ENCODE results near the gene SLC35G6. TPM values are rescaled to one million over a fixed set of nuclear protein-coding genes. Genes with fewer than 3 reads are reported as not detected.
"Not testable (repeated sequence)": the region's sequence is repeated elsewhere in the genome, so short reads cannot be mapped to it uniquely, and the experiment has no call there.

Gene SLC35G6
- total RNA-seq, result under 1 TPM in 1 of 2 donors, not detected in 1; 0.25 TPM

DNA sequence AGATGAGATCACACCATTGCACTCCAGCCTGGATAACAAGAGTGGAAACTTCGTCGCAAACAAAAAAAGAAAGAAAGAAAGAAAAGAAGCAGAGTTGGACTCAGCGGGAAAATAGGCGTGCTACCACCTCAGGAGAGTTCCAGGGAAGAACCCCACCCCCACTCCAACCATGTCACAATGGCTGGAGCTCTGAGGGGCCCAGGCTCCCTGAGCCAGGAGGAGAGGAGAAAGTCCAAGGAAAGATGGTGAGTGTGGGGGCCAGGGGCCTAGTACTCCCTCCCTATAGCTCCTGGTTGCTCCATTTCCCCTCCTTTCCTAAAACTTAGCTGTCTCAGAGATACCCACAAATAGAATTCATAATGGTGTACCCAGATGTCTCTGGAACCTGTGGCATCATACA, at the start of gene SLC35G6:
Gene SLC35G6, plus strand, starts transcription at position 172 of the 400 bp plus-strand sequence. Its CDS starts 71 bp downstream, at position 243.
- H3K27me3 Mint-ChIP-seq (ENCODE audit: low read depth); DNase-seq; H3K9me3 Mint-ChIP-seq; ATAC-seq (replicated peaks in 1 of 2); H3K36me3 Mint-ChIP-seq (ENCODE audit: insufficient read depth in 2 of 2): not testable (repeated sequence)
- Mint-ChIP-seq H3K27ac (peak within 1 kb of the TSS; percentile 91), H3K4me3 (peak within 1 kb of the TSS; percentile 89), H3K4me1 (ENCODE audit: low read depth) (peaks cover 75% of the 10 kb centered on the region)

DNA sequence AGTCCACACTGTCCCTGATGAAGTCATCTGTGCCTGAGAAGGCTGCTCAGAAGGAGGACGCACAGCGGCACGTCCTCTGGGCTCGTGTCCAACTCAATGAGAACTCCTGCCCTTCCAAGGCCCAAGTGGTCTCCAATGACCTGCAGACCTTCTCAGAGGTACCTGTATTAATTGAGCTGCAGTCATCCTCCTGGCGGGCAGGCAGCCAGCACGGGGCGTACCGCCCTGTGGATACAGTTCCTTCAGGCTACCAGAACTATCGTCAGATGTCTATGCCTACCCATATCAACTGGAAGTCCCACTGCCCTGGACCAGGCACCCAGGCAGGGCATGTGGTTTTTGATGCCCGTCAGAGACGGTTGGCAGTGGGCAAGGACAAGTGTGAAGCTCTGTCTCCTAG, 49.0 kb upstream of the SLC35G6 start:
- peaks cover 12% of the 10 kb centered on the region for H3K4me1 Mint-ChIP-seq (ENCODE audit: low read depth)
- ATAC-seq (replicated peaks in 1 of 2), result no peak
- no peaks in the 10 kb centered on the region for H3K27me3 Mint-ChIP-seq (ENCODE audit: low read depth)
- H3K36me3 Mint-ChIP-seq (ENCODE audit: insufficient read depth in 2 of 2), result no peaks in the 10 kb centered on the region
- H3K9me3 Mint-ChIP-seq, result no peaks in the 10 kb centered on the region
- no peak overlapping the region for H3K27ac Mint-ChIP-seq
- no peak overlapping the region for H3K4me3 Mint-ChIP-seq
- DNase-seq, result no peak

DNA sequence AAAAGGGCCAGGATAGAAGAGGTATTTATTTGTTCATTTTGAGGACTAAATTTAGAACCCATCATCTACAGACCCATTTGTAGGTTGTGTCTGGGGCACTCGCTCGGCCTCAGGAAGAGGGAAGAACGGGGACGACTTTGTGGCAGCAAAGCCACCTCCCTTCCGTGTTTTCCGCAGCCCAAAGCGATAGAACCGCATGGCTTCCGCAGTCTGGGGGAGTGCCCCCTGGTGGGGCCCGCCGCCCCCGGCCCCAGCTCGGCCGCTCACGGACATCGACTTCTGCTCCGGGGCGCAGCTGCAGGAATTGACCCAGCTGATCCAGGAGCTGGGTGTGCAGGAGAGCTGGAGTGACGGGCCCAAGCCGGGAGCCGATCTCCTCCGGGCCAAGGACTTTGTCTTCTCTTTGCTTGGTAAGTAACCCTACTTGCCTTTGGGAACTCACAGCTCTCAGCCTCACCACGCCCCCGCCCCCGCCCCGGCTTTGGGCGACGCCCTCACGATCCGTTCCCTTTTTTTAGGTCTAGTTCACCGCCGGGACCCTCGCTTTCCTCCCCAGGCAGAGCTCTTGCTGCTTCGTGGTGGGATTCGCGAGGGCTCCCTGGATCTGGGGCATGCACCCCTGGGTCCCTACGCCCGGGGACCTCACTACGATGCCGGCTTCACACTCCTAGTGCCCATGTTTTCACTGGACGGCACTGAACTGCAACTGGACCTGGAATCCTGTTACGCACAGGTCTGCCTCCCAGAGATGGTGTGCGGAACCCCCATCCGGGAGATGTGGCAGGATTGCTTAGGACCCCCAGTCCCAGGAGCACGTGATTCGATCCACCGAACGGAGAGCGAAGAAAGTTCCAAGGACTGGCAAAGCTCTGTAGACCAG, 45.3 kb upstream of the SLC35G6 start:
- peak overlapping the region; percentile 90 to 97 for H3K4me3 Mint-ChIP-seq
- peaks cover 20% of the 10 kb centered on the region for H3K27me3 Mint-ChIP-seq (ENCODE audit: low read depth)
- peak overlapping the region; percentile 82 for H3K27ac Mint-ChIP-seq
- peaks cover 39% of the 10 kb centered on the region for H3K4me1 Mint-ChIP-seq (ENCODE audit: low read depth)
- H3K9me3 Mint-ChIP-seq, result no peaks in the 10 kb centered on the region
- peak; percentile 71 to 76 for DNase-seq
- ATAC-seq (replicated peaks in 1 of 2), result peak; percentile 41 to 50
- peaks cover 2 to 6% of the 10 kb centered on the region in 2 donors for H3K36me3 Mint-ChIP-seq (ENCODE audit: insufficient read depth in 2 of 2)

DNA sequence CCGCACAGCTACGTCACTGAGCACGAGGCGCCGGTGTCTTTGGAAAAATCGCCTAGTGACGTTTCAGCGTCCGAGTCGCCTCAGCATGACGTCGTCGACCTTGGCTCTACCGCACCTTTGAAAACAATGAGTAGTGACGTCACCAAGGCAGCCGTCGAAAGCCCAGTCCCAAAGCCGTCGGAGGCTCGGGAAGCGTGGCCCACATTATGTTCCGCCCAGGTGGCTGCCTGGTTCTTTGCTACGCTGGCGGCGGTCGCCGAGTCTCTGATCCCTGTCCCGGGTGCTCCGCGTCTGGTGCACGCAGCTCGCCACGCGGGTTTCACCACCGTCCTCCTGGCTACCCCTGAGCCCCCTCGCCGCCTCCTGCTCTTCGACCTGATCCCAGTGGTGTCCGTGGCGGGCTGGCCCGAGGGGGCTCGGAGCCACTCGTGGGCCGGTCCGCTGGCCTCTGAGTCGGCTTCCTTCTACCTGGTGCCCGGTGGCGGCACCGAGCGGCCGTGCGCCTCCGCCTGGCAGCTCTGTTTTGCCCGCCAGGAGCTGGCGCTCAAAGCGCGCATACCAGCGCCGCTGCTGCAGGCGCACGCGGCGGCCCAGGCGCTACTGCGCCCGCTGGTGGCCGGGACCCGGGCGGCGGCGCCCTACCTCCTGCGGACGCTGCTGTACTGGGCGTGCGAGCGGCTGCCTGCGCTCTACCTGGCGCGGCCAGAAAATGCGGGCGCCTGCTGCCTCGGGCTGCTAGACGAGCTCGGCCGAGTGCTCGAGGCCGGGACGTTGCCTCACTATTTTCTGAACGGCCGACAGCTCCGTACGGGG, 44.5 kb upstream of the SLC35G6 start:
- H3K27me3 Mint-ChIP-seq (ENCODE audit: low read depth), result peaks cover 27% of the 10 kb centered on the region
- peaks cover 2 to 6% of the 10 kb centered on the region in 2 donors for H3K36me3 Mint-ChIP-seq (ENCODE audit: insufficient read depth in 2 of 2)
- DNase-seq (peak; percentile 89 to 90), ATAC-seq (replicated peaks in 1 of 2) (peak; percentile 79)
- H3K27ac Mint-ChIP-seq, result no peak overlapping the region
- H3K9me3 Mint-ChIP-seq, result no peaks in the 10 kb centered on the region
- H3K4me3 Mint-ChIP-seq, result peak overlapping the region; percentile 90 to 97
- peaks cover 39% of the 10 kb centered on the region for H3K4me1 Mint-ChIP-seq (ENCODE audit: low read depth)

DNA sequence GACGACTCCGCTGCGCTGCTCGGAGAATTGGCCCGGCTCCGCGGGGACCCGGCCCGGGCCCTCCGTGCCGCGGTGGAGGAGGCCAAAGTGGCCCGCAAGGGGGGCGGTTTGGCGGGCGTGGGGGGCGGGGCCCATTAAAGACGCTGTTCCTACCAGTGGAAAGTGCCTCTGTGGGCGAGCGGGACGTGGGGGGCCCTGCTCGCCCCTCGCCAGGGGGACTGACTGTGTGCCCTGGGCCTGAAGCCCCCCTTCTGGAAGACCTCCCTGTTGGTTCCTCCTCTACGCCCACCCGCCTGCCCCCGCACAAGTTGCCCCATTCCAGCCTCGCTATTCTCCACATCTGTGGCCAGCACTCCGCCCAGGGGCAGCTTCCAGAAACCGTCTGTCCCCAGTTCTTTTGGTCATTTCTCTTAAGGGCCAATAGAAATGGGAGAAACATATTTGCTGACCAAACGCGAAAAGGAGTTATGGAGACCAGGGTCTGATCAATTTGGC, 43.8 kb upstream of the SLC35G6 start:
- Mint-ChIP-seq H3K4me3 (peak overlapping the region; percentile 90 to 97), H3K9me3 (no peaks in the 10 kb centered on the region), H3K36me3 (ENCODE audit: insufficient read depth in 2 of 2) (peaks cover 2 to 6% of the 10 kb centered on the region in 2 donors), H3K27ac (no peak overlapping the region), H3K4me1 (ENCODE audit: low read depth) (peaks cover 39% of the 10 kb centered on the region), H3K27me3 (ENCODE audit: low read depth) (peaks cover 34% of the 10 kb centered on the region)
- DNase-seq (no peak), ATAC-seq (replicated peaks in 1 of 2) (no peak)

GRCh38 chr17:7437950-7438614, 43.2 kb upstream of the SLC35G6 start:
- DNase-seq, result peak; percentile 68 to 72
- Mint-ChIP-seq H3K36me3 (ENCODE audit: insufficient read depth in 2 of 2) (peaks cover 2 to 6% of the 10 kb centered on the region in 2 donors), H3K9me3 (no peaks in the 10 kb centered on the region), H3K27me3 (ENCODE audit: low read depth) (peaks cover 38% of the 10 kb centered on the region), H3K4me1 (ENCODE audit: low read depth) (peaks cover 39% of the 10 kb centered on the region), H3K27ac (no peak overlapping the region), H3K4me3 (peak overlapping the region; percentile 90)
- ATAC-seq (replicated peaks in 1 of 2), result no peak

DNA sequence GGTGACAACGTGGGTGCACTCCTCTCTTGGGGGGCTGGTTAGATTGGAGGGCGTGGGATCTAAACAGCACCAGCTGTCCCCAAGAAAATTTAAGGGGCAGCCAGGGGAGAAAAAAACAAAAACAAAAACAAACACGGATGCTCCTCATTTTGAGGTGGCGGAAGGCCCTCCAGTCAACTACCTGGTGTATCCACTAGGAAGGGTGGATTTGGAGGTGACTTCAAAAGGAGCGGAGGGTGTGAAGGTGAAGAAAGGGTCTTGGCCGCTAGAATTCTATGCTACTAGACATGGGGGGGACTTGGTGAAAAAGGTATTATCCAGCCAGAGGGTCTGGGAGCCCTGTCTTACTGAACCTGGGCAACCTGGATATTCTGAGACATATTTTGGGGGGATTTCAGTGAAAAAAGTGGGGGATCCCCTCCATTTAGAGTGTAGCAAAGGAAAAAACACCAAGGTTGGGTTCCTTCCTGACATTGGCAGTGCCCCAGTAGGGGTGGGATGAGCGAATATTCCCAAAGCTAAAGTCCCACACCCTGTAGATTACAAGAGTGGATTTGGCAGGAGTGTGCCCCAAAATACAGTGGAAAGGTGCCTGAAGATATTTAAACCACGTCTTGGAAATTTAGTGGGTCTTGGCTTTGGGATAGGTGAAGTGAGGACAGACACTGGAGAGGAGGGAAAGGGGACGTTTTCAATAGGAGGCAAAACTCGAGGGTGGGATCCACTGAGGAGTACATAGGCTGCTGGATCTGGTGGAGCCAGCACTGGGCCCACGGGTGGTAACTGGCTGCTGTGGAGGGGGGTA, 42.4 kb upstream of the SLC35G6 start:
- Mint-ChIP-seq H3K36me3 (ENCODE audit: insufficient read depth in 2 of 2) (peaks cover 2 to 6% of the 10 kb centered on the region in 2 donors), H3K27ac (no peak overlapping the region), H3K4me1 (ENCODE audit: low read depth) (peaks cover 39% of the 10 kb centered on the region), H3K27me3 (ENCODE audit: low read depth) (peaks cover 46% of the 10 kb centered on the region), H3K9me3 (no peaks in the 10 kb centered on the region), H3K4me3 (peak overlapping the region; percentile 90)
- no peak for ATAC-seq (replicated peaks in 1 of 2)
- no peak for DNase-seq

DNA sequence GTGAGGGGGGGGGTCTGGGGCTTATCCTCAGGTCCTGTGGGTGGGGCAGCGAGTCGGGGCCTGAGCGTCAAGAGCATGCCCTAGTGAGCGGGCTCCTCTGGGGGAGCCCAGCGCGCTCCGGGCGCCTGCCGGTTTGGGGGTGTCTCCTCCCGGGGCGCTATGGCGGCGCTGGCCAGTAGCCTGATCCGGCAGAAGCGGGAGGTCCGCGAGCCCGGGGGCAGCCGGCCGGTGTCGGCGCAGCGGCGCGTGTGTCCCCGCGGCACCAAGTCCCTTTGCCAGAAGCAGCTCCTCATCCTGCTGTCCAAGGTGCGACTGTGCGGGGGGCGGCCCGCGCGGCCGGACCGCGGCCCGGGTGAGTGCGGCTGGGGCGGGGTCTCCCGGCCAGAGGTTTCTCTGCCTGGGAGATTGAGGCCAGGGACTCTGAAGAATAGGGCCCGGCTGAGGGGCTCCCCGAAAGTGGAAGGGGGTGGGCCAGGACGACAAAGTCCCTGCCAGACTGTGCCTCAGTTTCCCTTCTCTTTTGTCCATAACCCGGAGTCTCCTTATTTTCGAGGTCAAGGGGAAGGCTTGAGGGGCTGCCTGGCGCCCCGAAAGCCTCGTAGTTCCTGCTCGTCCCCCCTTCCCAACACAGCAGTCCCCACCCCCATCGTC, 41.7 kb upstream of the SLC35G6 start, which contains the start of gene FGF11:
Gene FGF11, plus strand, starts transcription at position 51 of the 651 bp plus-strand sequence. Its CDS starts 109 bp downstream, at position 160.
- Mint-ChIP-seq H3K9me3 (no peaks in the 10 kb centered on the region), H3K4me3 (peak within 1 kb of the TSS; percentile 90 to 95), H3K27ac (no peak within 1 kb of the TSS), H3K36me3 (ENCODE audit: insufficient read depth in 2 of 2) (peaks cover 2 to 6% of the 10 kb centered on the region in 2 donors), H3K4me1 (ENCODE audit: low read depth) (peaks cover 39% of the 10 kb centered on the region), H3K27me3 (ENCODE audit: low read depth) (peaks cover 53% of the 10 kb centered on the region)
- ATAC-seq (replicated peaks in 1 of 2) (no peak), DNase-seq (no peak)

GRCh38 chr17:7440113-7440833, 41.0 kb upstream of the SLC35G6 start:
- H3K9me3 Mint-ChIP-seq, result no peaks in the 10 kb centered on the region
- peaks cover 2 to 6% of the 10 kb centered on the region in 2 donors for H3K36me3 Mint-ChIP-seq (ENCODE audit: insufficient read depth in 2 of 2)
- H3K27me3 Mint-ChIP-seq (ENCODE audit: low read depth), result peaks cover 60% of the 10 kb centered on the region
- DNase-seq, result peak; percentile 42 to 48
- H3K4me3 Mint-ChIP-seq, result peak overlapping the region; percentile 90 to 95
- no peak for ATAC-seq (replicated peaks in 1 of 2)
- H3K4me1 Mint-ChIP-seq (ENCODE audit: low read depth), result peaks cover 46% of the 10 kb centered on the region
- H3K27ac Mint-ChIP-seq, result no peak overlapping the region

DNA sequence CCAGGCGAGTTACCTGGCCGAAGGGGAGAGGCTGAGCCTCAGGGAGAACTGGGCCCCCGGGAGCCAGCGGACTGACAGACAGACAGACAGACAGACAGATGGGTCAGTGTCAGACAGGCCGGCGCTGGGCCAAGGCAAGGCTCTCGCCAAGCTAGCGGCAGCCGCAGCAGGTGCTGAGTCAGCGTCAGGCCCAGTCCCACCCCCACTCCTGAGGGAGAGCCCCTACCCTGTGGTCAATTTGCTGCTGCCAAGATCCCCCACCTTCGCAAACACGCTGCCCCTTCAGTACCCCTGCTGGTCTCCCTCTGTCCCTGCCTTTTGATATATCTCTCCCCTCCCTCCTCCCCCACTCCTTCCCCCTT, 40.4 kb upstream of the SLC35G6 start:
- Mint-ChIP-seq H3K4me1 (ENCODE audit: low read depth) (peaks cover 52% of the 10 kb centered on the region), H3K36me3 (ENCODE audit: insufficient read depth in 2 of 2) (peaks cover 2 to 6% of the 10 kb centered on the region in 2 donors), H3K27ac (no peak overlapping the region), H3K27me3 (ENCODE audit: low read depth) (peaks cover 65% of the 10 kb centered on the region), H3K9me3 (no peaks in the 10 kb centered on the region), H3K4me3 (peak overlapping the region; percentile 90 to 95)
- ATAC-seq (replicated peaks in 1 of 2), result no peak
- peak; percentile 37 to 43 for DNase-seq

DNA sequence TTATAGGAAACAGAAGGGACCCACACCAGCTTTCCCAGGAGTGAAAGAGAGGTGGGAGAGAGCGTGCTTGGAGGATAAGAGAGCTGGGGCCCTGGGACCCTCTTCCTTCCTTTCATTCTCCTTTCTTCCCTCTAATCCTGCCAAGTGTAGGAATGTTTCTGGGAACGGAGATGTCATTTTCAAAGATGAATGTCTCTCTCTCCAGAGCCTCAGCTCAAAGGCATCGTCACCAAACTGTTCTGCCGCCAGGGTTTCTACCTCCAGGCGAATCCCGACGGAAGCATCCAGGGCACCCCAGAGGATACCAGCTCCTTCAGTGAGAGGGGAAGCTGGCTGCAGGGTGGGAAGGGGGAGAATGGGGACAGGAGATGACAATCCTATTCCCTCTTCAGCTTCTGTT, 40.0 kb upstream of the SLC35G6 start:
- H3K4me1 Mint-ChIP-seq (ENCODE audit: low read depth), result peaks cover 52% of the 10 kb centered on the region
- H3K27me3 Mint-ChIP-seq (ENCODE audit: low read depth), result peaks cover 70% of the 10 kb centered on the region
- H3K36me3 Mint-ChIP-seq (ENCODE audit: insufficient read depth in 2 of 2), result peaks cover 2 to 6% of the 10 kb centered on the region in 2 donors
- no peaks in the 10 kb centered on the region for H3K9me3 Mint-ChIP-seq
- H3K27ac Mint-ChIP-seq, result no peak overlapping the region
- ATAC-seq (replicated peaks in 1 of 2), result no peak
- no peak for DNase-seq
- H3K4me3 Mint-ChIP-seq, result no peak overlapping the region

All from activated T-cell treated with anti-CD3 and anti-CD28 coated beads, Interleukin-2, amount 50 U/mL, for 72 hours (primary cell).